KOPT-K1 (cell line): Measurements from ENCODE around the gene TP53AIP1.

Source experiments
- H3K27ac ChIP-seq: fragments of 200-600 bp; sonication (generic); 2 replicates; pipeline ENCODE4 v1.5.1; 2016; ENCODE audit warnings: antibody characterized with exemption, mild to moderate bottlenecking, low read depth, low read length; ENCODE audit not compliant: poor library complexity, severe bottlenecking
- H3K36me3 ChIP-seq: fragments of 200-600 bp; sonication (generic); 2 replicates; pipeline ENCODE4 v1.5.1; 2017; ENCODE audit warnings: antibody characterized with exemption, mild to moderate bottlenecking, low read length, moderate library complexity; ENCODE audit not compliant: insufficient read depth
- H3K9me3 ChIP-seq: fragments of 200-600 bp; sonication (generic); 2 replicates; pipeline ENCODE4 v1.5.1; 2017; ENCODE audit warnings: antibody characterized with exemption, low read length, mild to moderate bottlenecking; ENCODE audit not compliant: insufficient read depth, poor library complexity, severe bottlenecking

The TP53AIP1 gene

DNA sequence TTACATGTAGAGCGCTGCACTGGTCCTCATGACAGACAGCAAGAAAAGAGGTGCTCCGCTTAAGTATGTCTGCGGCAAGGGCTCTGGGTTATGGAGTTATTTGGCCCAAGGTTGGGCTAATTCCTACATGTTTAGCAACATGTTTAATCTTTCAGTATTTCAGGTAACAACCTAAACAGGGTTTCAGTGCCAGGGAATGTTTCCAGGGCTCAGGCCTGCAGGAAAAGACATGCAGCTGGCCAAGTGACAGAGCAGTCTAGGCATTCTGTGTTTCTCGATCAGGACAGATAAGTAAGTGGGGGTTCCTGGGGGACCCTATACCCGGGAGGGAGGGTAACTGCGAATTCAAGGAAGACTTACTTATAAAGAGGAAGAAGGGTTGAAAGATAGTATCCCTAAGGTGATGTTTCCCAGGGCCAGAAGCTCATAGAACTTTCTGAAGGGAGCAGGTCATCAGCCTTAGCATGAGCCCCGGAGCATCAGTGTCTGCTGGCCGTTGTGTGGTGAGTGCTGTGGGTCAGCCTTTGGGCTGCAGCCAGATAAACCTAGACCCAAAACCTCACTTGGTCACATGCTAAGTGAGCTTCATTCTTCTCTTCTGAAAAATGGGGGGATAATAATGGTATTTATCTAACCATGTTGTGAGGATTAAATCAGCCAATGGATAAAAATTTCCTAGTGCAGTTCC lies 33.1 kb downstream of the TP53AIP1 start:
- H3K27ac ChIP-seq: no peak overlapping the region
- no peaks in the 10 kb centered on the region for H3K36me3 ChIP-seq
- no peaks in the 10 kb centered on the region for H3K9me3 ChIP-seq

DNA sequence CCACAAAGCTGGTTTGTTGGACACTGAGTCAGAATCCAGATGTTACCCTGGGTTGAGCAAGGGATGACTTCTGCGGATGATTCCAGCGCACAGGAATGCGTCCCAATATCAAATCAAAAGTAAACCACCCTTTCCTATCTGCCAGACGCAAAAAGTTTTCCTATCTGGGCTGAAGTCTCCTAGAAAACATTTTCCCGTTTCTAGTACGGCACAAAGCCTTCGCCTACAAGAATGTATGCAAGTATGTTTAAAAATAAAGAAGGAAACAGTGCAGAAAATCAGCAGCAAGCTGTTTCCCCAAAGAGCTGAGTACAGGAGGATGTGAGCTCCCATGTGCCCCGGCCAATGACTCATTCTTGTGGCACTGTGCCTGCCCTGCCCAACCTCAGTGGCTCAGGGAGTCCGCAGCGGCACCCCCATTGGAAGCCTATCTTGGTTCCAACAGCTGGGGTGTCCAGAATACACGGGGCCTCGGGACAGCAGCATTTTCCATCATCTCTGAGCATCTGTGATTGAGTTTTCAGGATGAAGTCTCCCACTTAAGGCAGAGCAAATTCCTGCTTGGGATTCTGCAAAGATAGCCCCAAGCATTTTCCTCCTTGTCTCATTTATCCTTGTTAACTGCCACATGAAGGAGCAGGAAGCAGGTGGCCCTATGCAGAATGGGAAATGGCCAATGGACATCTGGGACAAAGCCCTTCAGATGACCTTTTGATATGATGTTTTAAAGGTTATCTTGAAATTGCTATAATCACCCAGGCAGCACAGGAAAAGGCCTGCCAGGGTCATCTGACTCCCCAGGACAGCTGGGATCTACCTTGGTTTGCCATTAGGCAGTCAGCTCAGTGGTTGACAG lies 34.1 kb downstream of the TP53AIP1 start:
- no peaks in the 10 kb centered on the region for H3K36me3 ChIP-seq
- no peak overlapping the region for H3K27ac ChIP-seq
- H3K9me3 ChIP-seq: no peaks in the 10 kb centered on the region

DNA sequence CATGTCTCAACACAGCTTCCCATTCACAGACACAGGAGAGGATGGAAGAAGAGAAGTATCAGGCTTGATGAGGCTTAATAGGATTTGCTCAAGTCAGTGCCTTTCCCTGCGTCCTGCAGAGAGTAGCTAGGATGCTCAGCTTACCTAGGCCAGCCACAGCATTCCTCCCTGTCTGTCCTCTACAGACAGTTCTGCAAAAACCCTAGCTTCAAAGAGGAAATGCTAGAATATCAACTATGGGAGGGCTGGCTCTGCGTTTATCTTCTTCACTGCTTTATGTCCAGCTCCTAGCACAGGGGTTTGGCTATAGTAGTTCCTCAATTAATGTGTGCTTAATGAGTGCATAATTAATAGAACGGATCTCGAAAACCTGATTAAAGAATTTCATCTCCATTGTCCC lies 35.1 kb downstream of the TP53AIP1 start:
- Histone ChIP-seq H3K36me3 (no peaks in the 10 kb centered on the region), H3K9me3 (no peaks in the 10 kb centered on the region), H3K27ac (no peak overlapping the region)

DNA sequence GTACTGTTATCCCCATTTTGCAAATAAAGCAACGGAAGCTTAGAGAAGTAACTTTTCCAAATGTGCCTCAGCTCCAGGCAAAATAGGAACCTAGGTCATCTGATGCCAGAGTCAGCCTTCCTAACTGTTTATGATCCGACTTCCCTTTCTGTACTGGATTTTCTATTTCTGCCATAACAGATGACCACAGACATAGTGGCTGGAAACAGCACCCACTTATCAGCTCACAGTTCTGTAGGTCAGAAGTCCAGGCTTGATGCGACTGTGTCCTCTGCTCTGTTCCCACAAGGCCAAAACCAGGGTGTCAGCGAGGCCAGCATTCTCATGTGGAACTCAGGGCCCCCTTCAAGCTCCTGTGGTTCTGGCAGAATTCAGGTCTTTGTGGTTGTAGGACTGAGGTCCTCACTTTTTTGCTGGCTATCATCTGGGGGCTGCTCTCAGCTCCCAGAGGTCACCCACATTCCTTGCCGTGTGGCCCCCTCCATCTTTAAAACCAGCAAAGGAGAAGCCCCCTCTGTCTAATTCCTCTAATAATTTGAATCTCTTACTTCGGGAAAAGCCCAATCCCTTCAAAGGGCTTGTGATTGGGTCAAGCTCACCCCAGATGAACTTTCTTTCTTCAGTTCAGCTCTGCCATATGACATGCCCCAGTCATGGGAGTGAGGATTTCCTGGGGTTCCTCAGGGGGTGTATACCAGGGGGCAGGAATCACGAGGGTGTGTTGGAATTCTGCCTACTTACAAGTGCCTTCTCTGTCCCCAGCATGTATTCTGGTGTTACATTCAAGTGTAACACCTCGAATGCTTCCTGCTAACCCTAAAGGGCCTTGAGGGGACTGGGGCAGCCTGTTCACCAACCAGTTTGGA lies 36.3 kb downstream of the TP53AIP1 start:
- Histone ChIP-seq H3K27ac (peak overlapping the region; percentile 71), H3K36me3 (no peaks in the 10 kb centered on the region)

DNA sequence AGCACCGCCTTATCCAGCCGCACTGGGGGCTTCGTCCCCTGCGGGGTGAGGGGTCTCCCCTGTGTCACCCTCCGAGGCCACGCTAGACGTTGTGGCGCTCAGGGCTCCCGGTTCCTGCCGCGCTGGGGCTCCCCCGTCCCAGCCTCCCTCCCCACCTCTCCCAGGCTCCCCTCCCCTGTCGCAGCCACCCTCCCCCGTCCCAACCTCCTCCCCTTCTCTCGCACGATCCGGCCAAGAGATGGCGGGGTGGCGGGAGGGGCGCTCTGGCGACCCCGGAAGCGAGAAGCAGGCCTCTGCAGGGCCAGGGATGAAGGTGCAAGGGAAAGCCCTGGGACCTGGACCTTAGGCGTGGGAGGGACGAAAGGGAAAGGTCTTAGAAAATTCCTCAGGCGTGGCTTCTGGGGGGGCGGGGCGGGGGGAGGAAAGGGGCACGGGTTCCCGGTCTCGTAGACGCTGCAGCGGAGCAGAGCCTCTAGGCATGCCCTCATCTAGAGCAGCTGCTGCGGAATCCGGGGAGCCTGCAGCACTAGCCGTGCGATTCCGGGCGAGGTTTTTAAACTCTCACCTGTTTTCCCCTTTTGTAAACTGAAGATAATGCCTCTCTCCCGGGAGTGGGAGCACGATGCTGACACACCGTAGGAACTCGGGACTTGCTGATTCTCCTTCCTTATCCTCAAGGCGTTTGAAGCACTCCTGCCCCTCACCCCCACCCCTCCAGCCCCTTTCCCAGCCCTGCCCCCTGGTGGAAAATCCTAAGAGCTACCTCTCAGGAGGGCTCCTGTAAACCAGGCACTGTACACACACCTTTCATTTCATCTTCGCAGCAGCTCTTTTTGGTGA lies 37.1 kb downstream of the TP53AIP1 start:
- H3K27ac ChIP-seq: peak overlapping the region; percentile 71
- H3K36me3 ChIP-seq: no peaks in the 10 kb centered on the region
- no peaks in the 10 kb centered on the region for H3K9me3 ChIP-seq

More for the DNA sequence above, 36.3 kb downstream of the TP53AIP1 start:
- no peaks in the 10 kb centered on the region for H3K9me3 ChIP-seq

DNA sequence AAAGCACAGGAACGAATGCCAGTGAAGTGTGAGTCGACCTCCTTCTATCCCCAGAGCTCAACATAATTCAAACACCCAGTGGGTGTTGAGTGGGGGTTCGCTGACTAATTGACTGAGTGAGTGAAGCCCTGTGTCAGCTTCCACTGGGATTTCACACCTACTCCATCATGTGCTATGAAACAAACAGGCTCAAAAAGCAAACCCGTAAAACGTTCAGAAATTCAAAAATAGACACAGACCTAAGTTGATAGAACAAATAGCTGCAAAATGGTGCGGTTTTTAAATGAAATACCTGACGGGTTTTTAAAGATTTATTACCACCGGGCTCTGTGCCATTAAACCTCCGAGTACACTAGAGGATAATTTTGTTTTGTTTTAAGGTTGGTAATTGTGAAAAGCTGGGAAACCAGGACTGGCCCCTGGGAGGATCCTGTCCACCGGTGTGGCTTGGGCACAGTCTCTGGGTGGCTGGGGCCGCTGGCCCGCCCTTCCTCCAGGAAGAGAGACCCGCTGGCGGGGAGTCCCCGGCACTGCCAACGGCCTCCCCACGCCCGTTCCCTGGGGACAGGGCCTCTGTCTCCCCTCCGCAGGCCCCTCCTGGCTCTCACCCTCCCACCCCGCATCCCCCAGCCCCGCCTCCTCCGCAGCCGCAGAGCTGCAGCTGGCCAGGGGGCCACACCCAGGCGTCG lies 37.9 kb downstream of the TP53AIP1 start:
- Histone ChIP-seq H3K36me3 (no peaks in the 10 kb centered on the region), H3K9me3 (no peaks in the 10 kb centered on the region), H3K27ac (peak overlapping the region; percentile 71)

DNA sequence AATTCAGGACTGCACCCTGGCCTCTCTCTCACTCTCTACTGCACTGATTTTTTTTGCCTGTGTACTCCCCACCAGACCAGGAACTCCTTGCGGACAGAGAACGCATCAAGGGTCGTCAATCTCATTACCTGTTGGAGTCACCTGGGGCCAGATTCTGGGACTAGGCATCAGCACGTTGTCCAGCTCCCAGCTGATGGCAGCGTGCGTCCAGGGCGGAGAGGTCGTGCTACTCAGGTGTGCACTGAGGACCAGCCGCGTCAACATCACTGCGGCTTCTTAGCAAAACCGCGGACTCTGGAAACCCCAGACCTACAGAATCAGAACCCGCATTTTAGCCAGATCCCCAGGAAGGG lies 38.4 kb downstream of the TP53AIP1 start:
- Histone ChIP-seq H3K36me3 (no peaks in the 10 kb centered on the region), H3K9me3 (no peaks in the 10 kb centered on the region), H3K27ac (no peak overlapping the region)

DNA sequence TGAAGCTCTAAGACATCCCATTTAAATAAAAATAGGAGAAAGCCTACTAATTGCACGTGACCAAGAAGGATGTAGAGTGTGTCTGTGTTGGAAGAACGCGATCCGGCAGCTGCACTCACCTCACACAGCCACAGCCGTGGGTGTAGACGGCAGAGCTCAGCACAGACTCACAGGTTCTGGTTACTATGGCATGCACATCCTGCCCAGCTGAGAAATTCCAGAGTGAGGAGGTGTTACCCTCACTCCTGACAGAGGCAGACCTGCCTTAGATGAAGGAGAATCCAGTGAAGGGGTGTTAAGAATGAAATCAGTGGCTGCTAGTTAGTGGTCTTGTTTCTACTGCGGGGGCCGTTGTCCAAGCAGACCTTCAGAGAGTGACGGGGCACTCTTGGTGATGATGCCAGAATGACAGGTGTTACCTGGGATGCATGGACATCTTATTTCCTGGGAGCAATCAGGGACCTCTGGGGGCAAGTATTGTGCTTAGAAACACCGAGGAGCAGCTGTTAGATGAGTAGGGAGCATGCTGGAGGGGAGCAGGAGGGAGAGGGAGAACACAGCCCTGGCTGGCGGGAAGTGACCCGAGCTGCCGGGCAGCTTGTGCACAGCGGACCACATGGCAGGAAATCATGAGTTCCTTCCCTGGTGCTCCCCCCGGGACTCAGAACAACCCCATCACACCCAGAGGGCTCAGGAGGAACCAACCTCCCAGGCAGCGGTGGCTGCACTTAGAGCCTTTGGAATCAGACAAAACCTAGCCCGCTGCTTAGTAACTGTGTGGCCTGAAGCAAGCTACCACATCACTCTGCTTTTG lies 39.2 kb downstream of the TP53AIP1 start:
- H3K27ac ChIP-seq: no peak overlapping the region
- no peaks in the 10 kb centered on the region for H3K9me3 ChIP-seq
- no peaks in the 10 kb centered on the region for H3K36me3 ChIP-seq

DNA sequence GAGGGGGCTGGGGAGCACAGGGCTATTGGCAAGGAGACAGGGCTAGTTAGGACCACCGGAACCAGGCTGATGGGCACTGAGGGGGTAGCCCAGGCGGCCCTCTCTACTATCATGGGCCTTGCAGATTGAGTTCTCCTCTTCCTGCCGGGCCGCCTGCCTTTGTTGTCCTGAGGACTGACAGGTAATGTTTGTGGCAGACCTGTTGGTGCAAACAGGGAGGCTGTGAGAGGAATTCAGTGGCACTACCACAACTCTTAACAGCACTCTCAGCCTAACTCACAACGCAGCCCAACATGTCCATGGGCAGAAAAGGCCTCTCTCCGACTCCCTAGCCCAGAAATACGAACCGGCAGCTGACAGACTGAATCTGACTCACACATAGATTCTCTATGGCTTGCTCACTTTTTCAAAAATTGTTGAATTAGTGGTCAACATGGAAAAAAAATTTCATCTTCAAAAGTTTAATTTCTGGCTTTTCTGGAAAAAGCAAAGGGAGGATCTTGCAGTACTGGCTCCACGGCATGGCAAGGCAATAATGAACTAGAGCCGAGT lies 40.1 kb downstream of the TP53AIP1 start:
- no peaks in the 10 kb centered on the region for H3K36me3 ChIP-seq
- no peak overlapping the region for H3K27ac ChIP-seq
- H3K9me3 ChIP-seq: no peaks in the 10 kb centered on the region

DNA sequence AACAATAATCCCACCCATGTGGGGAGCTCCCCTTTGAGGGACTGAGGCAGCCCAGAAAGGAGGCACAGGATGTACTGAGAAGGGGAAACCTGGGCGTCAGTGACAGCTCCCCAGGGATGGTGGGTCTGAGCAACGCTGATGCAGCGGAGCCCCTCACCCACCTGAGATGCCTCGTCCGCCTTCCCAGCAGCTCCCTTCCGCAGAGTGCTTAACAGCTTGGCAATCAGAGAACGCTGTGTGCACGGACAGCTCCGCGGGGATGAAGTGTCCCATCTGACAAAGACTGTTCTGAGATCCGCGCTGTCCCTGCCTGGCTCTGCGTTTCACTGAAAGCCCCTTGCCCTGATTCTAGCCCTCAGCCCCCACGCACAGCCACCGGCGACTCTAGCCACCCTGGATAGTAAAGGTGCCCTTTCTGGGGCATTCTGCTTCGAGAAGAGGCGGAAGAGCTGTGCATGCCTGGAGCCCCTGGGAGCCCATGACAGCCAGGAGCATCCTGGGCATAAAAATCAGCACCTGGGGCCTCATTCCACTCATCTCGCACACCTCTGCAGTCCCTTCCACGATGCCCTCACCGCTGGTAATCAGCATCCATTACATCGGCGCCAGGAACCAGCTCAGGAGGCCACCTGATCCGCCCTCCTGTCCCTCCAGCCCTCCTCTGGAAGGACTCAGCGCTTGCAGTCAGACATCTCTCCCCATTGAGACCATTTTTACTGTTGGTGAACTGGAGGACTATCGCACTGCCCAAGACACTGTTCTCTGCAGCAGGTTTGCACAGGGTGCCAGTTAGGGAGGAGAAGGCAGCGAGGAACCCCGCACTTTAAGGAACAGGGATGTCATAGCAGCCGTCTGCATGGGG lies 40.8 kb downstream of the TP53AIP1 start:
- no peaks in the 10 kb centered on the region for H3K9me3 ChIP-seq
- no peaks in the 10 kb centered on the region for H3K36me3 ChIP-seq
- no peak overlapping the region for H3K27ac ChIP-seq

DNA sequence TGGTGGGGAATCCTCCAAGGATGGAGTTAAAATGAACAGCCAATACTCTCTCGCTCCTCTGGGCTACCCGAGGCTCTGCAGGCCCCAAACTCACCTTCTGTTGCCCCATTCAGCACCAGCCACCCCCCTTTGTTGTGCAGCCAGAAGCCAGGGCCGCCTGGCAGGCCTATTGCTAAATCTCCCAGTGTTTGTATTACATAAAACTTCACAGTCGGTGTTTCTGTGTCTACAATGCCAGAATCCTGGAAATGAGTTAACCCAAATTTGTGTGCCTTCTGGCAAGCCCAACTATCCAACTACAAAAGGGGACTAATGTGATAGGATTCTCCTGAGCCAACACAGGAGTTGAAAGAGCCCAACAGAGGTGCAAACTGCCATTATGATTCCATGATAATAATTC lies 42.2 kb downstream of the TP53AIP1 start:
- H3K9me3 ChIP-seq: no peaks in the 10 kb centered on the region
- no peak overlapping the region for H3K27ac ChIP-seq
- H3K36me3 ChIP-seq: no peaks in the 10 kb centered on the region

DNA sequence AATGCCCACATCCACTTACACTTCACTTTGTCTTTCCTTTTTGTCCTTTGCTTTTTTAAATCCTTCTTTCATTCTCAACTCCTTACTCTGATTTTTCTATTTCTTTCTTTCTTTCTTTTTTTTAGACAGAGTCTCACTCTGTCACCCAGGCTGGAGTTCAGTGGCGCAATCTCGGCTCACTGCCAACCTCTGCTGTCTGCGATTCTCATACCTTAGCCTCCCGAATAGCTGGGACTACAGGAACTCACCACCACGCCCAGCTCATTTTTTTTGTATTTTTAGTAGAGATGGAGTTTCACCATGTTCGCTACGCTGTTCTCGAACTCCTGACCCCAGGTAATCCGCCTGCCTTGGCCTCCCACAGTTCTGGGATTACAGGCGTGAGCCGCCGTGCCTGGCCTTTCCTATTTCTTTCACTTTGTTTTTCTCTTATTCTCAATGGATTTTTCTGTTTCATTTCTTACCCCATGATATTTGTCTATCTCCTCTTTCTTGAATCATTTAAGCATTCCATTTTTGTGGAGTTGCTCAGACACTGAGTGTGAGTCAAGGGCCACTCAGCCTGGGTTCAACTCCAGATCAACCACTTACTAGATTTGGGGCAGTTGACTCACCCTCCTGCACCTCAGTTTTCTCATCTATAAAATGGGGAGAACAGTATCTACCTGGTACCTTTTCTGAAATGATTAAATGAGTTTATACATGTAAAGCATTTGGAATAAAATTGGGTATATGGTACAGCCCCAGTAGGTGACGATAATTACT lies 43.9 kb downstream of the TP53AIP1 start:
- Histone ChIP-seq H3K27ac (no peak overlapping the region), H3K9me3 (no peaks in the 10 kb centered on the region)

More for the DNA sequence above, 43.9 kb downstream of the TP53AIP1 start:
- no peaks in the 10 kb centered on the region for H3K36me3 ChIP-seq
